ENCODE measurements around the gene PLA2G4F.

Gene PLA2G4F

DNA sequence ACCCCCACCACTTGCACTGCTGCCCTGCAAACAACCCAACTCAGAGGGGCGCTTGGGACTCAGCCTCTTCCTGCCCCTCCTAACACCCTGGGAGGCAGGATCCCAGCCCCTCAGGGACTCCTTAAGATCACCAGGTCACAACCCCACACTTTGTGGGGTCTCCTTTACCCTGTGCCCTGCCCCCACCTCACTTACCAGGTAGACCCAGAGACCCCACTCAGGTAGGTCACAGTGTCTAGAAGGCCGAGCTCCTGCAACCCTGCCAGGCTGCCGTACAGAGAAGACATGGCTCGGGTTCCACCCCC is 9.1 kb downstream of the PLA2G4F start:
- no peak for DNase-seq (ENCODE audit: low spot score)

DNA sequence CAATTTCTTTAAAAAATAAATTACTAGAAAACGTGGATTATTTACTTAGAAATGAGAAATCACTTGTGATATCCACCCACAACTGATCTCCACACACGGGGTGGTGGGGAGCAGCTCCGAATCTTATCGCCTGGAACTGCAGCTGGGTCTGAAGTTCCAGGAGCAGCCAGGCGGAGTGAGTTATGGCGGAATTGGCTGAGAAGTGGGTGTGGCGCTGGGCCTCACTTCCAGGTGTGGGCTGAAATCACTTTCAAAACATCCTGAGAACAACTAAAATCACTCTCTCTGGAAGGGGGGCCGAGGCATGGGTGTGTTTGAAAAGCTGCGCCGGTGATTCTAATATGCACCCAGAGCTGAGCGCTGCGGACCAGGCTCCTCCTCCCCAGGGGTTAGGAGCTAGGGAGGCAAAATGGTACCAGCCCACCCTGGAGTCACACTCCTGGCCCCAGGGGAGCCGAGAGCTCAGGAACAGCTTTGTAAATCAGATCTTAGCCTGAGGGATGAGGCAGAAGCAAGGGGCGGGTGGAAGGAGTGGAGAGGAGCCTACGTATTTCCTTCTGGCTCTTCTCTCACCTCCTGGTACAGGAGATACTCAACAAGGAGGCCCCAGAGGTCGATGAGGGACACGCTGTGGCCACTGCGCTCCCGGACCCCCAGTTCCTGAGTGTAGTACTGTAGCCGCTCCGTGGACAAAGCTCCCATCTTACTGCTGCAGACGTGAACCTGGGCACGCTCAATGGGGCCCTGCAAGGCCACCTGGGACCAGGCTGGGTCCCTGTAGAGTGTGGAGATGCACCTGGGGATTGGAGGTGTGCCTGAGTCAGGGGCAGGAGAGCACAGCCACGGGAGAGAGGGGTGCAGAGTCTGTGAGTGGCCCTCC is 9.6 kb downstream of the PLA2G4F start:
- no peak for DNase-seq (ENCODE audit: low spot score)

DNA sequence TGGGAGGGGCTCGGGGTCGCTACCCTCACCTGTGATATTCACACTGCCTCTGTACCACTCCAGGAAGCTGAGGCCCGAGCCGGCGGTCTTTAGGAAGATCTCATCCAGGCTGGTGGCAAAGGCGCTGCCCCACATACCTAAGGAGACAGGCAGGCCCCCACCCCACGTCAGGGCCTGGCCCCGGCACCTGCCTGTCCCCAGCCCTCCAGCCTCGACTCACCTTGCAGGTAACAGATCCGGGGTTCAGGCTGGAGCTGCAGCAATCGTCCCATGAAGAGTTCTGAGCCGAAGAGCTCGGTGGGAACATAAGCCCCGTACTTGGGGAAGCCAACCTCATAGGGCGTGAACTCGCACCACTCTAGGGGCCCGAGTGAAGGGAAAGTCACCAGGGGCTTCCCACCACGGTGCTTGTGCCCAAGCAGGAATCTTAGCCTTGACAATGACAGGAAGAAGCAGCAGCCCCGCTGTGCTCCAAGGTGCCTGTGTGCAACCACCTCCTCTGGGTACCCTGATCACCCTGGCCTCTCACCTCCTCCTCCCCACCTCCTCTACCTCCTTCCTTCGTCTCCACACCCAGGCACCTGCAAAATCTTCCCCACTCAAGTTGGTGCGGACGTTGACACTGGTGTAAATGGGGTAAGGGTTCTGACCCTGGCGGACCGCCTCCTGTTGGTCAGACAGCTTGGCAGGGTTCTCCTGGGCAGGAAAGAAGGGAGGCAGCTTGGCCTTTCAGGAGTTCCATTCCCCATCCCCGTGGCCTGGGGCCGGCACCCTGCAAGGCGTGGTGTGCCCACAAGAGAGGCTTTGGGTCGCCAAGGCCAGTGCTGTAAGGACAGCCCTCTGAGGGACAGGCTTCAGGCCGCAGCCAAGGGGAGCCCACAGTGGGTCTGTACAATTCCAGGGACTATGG is 10.6 kb downstream of the PLA2G4F start:
- DNase-seq (ENCODE audit: low spot score) = no peak

DNA sequence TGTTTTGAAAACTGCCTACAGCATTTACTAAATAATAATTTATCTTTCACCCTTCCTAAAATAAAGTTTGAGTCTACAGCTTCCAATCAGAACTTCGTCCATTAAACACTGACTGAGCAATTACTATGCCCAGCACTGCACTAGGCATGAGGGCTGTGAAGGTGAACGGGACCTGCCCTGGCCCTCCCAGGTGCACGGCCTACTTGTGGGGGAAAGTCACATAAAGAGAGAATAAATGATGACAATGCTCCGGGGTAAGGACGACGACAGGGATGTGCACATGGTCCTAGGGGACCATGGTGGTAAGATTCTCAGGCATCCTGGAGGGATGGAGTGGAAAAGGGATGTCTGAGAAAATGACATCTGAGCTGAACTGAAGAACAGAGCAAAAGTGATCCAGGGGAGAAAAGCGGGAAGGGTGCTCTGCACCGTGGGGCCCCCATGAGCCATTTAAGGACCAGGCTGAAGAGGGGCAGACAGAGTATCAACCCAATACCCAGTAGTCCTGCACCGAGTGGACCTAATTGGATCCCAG is 11.5 kb downstream of the PLA2G4F start:
- no peak for DNase-seq (ENCODE audit: low spot score)

DNA sequence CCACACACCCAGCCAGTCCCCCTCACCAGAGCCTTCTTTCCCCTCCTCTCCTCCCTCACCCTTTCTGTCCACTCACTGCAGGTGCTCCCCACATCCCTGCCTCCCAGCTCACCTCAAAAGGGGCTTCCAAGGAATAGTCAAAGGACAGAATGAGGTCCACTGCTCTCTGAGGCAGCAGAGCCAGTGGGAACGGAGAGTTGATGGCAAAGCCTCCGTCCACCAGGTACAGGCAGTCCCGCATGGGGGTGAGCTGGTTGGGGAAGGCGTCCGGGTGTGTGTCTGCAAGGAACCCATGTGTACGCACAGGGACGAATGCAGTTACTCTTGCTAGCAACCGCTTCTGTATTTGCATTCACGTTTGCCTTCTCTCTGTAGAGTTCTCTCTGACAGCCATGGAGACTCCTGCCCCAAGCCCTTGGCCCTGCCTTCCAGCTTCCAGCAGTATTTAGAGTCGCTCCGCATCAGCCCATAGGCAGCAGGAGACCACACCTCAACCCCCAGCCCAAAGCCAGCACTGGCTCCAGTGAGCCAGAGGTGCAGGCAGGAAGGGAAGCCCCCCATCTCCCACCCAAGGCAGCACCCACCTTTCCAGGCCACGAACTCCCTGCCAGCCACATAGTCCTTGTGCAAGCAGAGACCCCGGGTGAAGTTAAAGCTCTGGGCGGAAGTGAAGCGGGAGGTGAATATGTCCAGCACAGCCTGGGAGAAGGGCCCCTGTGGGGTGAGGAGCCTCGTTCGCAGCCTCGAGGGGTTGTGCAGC is 12.4 kb downstream of the PLA2G4F start:
- DNase-seq (ENCODE audit: low spot score) = no peak

DNA sequence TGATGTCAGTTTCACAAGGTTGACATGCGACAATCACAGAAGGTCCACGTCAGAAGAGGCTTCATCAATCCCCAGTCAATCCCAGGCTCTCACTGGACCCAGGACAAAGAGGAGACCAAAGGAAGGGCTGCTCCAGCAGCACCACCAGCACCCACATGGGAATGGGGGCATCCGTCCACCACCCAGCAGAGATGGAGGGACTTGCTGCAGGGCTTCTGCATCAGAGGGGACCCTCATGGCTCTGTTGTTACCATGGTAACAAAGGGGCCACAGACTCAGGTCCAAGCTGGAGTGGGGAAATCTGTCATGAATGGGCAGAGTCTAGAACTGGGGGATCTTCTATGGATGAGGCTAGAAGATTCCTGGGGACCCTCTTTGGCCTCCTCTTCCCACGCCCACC is 13.1 kb downstream of the PLA2G4F start:
- no peak for DNase-seq (ENCODE audit: low spot score)

DNA sequence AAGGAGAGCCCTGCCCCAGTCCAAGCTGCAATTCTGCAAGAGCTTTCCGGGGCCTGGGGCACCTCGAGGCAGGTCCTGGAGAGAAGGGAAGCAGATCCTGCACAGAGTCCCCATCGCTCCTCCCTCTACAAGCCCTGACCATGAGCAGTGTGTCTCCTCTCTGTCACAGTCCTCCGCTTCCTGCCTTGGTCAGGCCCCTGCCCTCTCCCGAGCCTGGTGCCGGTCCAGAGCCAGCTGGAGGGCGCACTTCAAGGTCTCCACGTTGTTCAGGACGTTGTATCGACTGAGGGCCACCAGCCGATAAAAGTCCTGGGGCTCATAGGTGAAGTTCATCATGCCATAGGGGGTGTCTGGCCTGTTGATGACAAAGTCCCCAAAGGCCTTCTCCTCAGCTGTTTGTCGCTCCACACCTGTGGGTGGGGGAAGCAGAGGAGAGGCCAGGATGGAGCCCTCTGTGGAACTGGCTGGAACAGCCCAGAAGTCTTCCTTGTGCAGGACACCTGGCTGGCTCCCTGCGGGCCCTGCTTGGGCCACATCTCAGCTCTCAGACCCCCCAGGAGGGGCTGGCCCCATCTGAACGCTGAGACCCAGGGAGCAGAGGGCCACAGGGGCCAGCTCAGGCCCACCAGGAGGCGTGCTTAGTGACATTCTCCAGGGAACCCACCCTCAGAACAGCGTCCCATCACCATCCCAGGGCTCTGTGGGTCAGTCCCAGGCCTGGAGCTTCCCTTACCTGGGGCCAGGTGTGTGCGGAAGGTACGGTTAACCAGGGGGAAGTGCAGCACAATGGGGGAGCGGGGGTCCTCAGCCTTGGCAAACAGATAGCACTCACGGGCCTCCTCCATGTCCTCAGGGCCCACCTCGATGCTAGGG is 14.4 kb downstream of the PLA2G4F start:
- DNase-seq (ENCODE audit: low spot score) = no peak

DNA sequence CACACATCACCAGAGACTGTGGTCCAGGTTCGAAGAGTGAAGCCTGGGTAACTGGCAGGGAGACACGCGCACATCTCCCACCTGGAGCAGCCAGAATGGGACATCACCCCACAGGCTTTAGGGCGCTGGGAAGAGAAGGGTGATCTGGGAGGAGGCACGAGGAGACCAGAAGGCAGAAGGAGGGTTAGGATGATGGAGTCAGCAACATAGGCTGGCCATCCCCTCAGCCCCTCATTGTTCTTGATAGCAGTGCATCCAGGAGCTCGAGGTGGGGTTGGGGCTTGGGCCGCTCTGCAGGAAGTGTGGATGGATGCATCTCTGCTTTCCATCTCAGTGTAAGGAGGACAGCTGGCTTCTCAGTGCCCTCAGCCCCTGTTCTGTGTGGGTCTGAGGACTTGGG is 15.2 kb downstream of the PLA2G4F start:
- DNase-seq (ENCODE audit: low spot score) = no peak

DNA sequence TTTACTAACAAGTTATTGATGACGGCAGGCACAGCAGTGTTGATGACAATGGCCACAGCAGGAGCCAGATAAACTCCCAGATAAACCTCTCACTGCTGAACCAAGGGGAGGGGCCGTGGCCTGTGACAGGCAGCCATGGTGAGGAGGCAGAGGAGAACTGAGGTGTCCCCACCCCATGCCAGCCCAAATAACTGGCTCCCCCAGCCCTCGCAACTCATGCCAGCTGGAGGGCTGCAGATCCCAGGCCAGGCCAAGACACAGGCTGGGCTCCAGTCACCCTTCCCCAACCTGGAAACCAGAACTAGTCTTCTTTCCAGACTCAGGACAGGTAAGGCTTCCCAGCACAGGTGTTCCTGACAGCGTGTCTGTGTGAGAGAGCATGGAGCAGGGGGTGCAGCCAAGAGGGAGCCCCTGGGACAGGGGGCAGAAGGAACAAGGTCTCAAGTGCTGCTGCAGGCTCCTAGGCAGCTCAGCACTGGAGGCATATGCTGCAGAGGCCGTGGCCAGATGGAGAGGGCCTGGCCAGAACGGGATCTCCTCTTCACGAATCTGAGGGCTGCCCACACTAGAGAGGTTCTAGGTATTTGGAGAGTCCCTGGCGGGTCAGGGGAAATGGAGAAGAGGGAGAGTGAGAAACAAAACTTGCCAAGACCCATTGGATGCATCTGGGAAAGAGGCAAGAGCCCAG is 15.9 kb downstream of the PLA2G4F start:
- DNase-seq (ENCODE audit: low spot score) = no peak

DNA sequence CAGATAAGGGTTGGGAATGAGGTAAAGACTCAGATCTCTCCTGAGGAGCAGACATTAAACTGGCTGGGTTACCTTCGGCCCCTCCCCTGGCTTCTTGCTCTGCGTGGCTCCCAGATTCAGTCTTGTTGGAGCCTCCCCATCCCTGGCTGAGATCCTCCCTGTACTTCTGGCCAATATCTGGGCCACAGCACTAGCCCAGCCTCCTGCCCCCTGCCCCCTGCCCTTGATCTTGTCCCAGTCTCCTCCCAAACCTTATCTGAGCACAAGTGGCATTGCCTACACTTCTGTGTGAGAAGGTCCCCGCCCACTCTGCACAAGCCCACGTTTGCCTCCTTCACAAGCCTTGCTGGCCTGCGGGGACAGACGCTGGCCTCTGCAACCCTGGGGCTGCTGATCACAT is 16.8 kb downstream of the PLA2G4F start:
- no peak for DNase-seq (ENCODE audit: low spot score)

DNA sequence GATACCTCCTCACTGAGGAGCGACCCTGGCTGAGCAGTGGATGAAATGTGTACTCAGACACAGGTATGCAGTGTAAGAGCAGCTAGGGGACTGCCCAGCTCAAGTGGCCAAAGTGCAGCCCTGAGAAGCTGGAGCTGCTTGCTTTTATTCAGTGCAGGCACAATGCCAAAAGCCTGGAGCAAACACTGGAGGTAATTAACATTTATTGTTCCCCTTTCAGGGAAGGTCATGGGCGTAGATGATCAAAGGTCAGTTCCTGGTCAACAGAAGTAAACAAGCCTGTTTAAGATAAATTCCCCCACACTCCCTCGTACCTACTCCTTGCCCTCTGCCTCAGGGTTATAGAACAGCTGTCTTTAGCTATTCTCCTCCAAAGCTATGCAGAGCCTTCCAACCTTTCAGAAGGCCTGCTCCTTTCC is 17.5 kb downstream of the PLA2G4F start:
- no peak for DNase-seq (ENCODE audit: low spot score)

DNA sequence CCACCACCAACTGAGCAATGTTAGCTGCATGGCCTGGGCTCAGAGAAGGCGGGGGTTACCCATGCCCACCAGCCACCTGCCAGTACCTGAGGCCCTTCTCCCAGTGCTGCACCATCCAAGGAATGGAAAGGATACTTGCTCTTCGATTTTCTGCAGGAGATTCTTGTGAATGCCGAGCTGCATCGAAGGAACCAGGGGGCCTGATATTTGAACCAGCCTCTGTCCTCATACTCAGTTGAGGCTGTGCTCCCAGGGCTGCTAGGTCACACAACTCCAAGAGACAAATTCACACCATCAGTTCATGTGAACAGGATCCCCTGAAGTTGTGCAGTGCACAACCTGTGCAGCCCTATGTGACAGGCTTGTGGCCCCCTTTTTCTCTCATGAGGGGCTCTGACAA is 18.0 kb downstream of the PLA2G4F start:
- DNase-seq (ENCODE audit: low spot score) = no peak

DNA sequence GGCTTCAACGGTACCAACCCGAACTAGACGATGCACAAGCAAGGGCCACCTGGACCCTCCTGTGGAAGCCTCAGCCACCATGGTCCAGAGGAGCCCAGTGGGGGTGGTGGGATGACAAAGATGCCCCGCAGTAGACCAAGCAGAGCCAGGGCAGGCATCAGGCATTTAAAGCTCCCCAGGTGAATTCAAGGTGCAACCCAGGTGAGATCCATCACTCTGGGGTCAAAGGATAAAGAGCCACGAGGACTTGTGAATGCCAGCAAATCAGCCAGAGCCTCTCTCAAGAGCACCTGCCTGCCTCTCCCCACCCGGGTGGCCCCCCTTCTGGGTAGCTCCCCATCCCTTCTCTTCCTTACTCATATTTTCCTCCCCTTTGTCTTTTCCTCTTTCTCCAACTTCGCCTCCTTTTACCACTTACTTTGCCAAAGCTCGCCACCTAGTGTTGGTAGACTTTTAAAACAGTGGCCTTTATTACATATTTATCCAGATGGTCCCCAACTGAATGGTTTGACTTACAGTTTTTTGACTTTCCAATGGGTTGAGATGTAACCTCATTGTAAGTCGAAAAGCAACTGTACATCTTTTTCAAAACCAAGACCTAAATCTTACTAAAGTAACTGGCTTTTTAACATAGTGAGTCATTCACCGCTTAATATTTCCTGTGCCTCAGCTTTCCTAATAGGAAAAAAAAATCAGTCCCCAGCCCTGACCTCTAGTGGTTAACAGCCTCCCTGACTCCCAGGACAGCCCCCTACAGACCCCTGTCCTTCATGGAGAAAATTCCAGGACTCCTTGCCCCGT is 18.8 kb downstream of the PLA2G4F start:
- DNase-seq (ENCODE audit: low spot score) = peak; percentile 47

DNA sequence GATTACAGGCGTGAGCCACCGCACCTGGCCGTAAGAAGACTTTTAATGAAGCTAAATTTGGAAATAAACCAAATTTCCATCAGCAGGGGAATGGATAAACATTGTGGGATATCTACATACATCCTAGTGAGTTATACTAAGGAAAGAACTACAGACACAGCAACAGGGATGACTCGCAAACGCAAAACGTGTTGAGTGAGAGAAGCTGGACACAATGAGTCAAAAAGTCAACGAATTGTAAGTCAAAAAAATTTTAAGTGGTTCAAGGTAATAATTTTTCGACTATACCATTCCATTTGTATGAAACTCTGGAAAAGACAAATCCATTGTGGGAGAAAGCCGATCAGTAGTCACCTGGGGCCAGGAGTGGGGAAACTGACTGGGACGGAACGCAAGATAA is 19.9 kb downstream of the PLA2G4F start:
- DNase-seq (ENCODE audit: low spot score) = no peak

DNA sequence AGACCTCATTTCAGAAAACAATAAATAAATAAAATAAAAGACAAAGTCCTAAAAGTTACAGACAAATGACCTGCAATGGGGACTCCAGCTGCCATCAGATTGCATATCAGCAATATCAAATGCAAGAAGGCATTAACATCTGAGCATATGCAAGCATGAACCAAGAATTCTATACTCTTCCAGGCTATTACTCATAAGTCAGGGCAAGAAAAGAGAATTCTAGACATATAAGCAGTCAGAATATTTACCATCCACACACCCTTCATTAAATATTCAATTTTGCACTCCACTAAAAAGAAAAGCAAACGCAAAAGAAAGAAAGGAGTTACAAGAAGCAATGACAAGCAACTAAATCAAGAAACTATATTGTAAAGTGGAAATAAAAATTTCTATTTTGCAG is 21.1 kb downstream of the PLA2G4F start:
- DNase-seq (ENCODE audit: low spot score) = no peak

DNA sequence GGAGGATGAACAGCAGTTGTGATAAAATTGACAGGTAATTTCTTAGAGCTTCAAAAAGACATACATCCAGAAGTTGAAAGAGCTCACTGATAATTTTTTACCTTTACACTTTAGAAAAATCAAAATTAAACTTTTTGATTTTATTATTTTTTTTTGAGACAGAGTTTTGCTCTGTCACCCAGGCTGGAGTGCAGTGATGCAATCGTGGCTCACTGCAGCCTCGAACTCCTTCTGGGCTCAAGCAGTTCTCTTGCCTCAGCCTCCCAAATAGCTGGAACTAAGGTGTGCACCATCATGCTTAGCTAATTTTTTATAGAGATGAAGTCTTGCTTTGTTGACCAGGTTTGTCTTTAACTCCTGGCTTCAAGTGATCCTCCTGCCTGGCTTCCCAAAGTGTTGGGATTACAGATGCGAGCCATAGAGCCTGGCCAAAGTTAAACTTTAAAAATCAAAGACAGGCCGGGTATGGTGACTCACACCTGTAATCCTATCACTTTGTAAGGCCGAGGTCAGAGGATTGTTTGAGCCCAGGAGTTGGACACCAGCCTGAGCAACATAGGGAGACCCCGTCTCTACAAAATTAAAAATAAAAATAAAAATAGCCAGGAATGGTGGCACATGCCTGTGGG is 21.7 kb downstream of the PLA2G4F start:
- no peak for DNase-seq (ENCODE audit: low spot score)

DNA sequence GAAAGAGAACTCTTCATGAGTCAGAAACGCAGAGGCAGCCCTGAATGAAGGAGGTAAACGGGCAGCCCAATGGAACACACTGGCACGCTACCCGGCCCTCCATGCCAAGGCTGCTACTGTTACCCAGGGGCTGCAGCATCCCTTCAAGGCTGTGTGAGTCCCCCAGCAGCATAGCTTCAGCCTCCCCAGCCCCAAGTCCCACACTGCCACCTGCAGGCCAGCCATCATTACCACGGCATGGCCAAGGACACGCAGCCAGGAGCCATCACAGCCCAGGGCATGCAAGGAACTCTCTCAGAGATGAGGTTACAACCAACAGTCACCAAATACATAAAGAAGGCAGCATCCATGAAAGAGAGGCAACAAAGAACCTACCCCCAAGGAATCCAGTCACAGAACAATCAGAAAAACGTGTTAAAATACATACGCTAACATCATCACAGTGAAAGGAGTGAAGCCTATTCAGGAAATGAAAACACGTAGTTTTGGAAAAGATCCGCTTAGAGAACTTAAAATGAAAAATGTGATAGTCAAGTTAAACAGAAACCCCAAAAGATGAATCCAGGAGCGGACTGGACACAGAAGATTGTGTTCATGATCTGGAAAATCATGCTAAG is 22.4 kb downstream of the PLA2G4F start:
- no peak for DNase-seq (ENCODE audit: low spot score)

DNA sequence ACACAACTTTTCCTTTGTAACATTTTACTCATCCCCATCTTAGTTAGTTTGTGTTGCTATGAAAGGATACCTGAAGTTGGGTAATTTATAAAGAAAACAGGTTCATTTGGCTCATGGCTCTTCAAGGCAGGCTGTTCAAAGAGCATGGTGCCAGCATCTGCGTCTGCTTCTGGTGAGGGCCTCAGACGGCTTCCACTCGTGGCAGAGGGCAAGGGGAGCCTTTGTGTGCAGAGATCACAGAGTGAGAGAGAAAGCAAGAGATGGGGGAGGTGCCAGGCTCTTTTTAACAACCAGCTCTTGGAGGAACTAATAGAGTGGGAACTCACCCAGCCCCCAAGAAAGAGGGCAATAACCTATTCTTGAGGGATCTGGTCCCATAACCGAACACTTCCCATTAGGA is 23.1 kb downstream of the PLA2G4F start:
- DNase-seq (ENCODE audit: low spot score) = no peak
